Right forelimb (tissue), 1 donor: ENCODE data around the gene EZH1.
"Not testable (repeated sequence)": the region's sequence is repeated elsewhere in the genome, so short reads cannot be mapped to it uniquely, and the experiment has no call there.

ENCODE experiments used
- DNase-seq: peaks from one replicate; pipeline ENCODE4 v3.0.0-alpha.2; 2018

EZH1 gene

DNA sequence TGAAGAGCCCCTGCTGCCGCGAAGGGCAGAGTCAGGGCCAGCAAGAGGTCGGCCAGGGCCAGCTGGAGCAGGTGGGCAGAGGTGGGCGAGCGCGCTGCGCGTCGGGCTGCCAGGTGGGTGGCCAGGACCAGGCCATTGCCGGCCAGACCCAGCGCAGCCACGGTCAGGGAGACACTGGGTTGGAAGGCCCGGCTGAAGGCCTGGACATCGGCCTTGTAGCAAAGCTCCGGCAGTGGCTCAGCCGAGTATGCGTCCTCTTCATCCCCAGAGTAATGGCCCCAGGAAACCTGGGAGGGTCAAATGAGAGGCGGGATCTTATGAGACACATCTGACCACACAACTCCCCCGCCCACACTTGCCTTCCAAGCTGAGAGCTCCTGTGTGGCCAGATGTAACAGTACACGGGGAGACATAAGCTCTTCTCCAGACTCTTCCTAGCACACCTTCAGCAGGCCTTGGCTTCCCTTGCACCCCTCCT, 64.5 kb downstream of the EZH1 start:
- no peak for DNase-seq

DNA sequence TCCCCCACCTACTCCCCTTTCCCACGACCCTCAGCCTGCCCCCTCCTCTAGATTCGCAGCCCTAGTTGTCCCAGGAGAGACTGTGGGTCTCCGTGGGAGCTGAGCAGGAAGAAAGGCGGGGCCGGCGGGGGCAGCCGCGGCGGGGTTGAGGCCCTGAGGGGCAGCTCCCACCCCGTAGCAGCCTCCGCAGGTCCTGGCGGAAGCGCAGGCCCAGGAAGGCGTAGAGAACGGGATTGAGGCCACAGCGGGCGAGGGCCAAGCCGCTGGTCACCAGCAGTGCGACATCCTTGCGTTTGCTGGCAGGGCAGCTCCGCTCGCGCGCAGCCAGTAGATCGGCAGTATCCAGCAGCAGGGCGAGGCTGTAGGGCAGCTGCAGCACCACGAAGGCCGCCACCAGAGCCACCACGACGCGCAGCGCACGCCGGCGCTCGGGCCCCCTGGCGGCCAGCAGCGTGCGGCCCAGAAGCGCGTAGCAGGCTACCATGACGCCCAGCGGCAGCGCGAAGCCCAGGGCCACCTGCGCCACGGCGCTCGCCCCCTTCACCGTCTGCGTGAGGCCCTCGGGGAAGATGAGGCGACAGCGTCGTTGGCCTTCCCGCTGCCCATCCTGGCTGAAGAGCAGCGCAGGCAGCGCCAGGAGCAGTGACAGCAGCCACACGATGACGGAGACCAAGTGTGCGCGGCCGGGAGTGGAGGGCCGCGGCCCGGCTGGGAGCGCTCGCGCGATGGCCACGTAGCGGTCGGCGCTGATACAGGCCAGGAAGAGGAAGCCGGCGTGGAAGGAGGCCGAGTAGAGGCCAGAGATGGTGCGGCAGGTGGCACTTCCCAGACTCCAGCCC, 65.1 kb downstream of the EZH1 start:
- peak; percentile 88 for DNase-seq

DNA sequence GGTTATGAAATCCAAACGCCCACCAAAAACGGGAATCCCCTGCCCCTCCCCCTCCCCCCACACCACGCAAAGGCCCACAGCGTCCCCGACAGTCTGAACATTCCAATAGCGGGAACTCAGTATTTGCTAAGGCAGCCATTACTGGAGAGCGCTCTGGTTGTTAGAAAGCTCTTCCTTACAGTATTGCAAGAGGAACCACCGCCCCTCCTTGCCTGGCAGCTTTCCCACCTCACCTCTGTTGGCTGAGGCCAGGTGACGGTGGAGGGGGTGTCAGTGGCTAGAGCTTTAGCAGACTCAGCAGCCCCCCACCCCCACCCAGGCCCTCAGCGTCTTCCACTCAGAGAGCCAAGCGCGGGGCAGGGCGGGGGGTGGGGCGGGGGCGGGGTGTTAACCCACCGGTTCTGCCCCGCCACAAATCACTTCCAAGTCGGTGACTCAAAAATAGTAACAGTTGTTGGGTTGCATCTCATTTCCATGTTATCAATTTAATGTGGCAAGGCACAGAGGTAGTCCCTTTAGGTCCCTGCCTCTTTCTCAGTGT, 65.8 kb downstream of the EZH1 start:
- DNase-seq, result no peak

DNA sequence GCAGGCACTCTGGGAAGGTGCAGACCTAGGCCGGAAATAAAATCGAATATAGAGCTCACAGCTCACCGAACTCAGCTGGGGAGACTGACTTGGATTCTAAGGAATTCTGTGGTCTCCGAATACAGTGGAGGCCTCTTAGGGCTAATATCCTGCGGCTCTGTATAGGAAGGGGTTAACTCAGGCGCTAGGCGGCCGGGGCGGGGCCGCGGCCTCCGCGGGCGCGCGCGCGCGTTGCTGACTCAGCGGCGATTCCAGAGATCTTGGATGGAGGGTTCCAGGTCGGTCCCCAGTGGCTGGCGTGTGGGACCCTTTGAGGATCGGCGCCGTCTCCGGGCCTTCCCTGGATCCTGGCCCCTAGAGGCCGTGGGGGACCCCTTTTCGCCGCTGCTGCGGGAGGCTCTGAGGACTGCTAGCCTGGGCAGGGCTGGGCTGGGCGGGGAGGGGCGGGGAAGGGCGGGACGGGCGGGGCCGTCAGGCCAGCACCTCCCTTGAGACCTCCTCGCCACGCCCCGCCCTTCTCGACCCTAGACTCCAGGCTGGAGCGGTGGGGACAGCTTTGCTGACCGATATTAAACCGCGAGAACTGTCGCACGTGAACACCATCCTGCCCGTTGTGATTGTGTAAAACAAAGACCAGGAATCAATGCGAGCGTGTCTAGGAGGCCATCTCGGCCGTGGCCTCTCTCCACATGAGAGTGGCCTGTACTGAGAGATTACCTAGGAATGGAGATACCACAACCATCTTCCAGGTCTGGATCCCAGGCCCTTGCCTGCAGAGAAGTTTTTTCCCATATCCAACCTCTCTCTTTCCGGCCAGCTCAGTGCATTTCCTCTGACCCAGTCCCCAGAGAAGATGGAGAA, 66.7 kb downstream of the EZH1 start:
- DNase-seq, result peak; percentile 93

DNA sequence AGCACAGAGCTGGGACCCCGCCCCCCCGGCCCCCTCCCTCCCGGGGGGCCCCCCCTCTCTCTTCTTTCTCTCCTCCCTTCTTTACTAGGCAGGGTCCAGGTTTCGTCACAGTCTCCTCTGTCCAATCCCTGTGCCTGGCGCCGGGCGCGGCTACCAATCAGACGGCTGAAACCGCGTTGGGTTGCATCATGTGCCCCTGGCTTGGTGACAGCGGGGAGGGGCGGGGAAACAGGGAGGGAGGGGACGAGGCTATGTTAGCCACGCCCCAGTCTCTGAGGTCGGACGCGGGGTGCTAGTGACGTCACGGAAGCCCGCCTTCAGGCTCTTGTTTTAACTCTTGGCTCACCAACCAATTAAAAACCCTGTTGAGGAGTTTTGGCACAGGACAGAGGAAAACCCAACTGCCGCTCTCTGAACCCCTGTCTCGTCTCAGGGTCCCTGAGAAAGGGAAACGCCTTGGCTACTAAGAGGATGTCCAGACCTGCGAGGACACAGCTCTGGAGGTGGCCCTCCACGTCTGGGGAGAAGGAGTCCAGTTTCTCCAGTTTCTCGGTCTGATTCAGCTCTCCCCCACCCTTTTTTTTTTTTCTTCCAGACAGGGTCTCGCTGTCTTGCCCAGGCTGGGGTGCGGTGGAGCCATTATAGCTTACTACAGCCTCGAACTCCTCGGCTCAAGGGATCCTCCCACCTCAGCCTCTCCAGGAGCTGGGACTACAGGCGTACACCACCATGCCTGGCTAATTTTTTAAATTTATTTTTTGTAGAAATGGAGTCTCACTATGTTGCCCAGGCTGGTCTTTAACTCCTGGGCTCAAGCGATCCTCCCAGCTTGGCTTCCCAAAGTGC, 67.6 kb downstream of the EZH1 start:
- DNase-seq, result peak; percentile 100

GRCh38 chr17:42676424-42677011, 68.3 kb downstream of the EZH1 start, which contains the start of gene PLEKHH3:
Gene PLEKHH3, minus strand, starts transcription at chr17:42676994. Its CDS starts 431 bp downstream, at chr17:42676563.
- DNase-seq, result no peak

DNA sequence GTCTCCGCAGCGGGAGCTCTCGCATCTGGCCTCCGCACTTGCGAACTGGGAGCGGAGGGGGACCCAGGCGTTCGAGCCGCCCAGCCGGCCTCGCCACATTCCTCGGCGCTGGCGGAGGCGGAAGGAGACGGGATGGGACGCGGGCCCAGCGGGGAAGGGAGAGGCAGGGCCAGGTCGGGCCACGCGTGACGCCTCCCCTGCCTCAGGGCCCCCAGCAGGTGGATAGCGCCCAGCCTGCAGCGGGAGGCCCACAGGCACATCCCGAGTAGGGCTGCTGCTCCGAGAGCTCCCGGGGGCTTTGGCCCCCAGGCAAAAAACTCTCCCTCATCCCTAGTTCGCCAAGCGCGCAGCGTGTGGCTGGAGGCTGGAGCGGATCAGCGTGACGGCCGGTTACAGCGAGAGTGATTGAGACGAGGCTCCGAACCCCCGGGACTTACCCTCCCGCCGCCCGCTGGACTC, 68.8 kb downstream of the EZH1 start:
- peak; percentile 72 for DNase-seq

DNA sequence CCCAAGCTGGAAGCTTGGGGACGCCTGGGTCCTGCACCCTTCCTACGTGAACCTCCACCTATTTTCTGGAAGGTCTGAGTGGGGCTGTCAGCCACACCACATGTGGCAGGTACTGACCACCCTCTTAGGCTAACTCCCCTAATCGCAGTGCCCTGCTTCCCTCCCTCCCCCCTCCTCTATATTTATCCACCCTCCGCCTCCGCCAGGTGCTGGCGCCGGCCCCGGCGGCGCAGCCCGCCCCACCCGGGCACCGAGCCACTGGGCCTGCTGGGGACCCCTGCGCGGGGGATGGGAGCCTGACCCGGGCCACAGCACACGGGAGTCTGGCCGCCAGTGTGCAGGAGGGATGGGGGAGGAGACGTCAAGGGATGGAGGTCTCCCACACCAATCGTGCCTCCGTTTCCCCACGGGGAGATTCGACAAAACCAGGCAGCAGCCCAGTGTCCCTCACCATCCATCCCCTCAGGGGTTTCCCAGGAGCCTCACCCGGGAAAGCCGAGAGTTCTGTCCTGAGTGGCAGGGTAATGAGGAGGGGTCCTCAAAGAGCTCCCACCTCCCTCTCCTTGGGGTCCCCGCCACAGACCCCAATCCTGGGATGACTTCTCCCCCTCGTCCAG, 69.4 kb downstream of the EZH1 start:
- no peak for DNase-seq

DNA sequence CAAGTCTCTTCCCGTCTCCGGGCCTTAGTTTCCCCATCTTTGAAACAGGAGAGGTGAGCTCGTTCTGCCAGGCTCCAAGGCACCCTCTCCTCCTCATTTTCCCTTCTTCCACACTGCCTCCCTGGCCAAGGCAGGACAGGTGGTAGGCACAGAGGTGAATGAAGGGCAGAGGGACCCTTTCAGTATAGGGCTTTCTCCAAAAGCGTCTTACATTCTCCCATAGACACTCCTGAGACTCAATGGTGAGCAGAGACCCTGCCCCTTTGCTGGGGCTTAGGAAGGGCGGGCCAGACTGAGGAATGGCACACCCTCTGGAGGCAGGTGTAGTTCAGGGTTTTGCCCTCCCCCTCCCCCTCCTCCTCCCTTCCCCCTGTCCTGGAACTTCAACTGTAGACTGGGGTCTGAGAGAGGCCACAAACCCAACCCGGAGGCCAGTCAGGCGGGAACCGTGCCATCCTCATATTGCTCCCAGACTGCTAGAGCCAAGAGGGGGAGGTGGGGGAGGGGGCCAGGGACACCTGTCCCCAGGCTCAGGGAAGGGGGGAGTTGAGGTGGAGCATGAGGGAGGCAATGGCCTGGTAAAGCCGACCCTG, 70.0 kb downstream of the EZH1 start:
- no peak for DNase-seq

GRCh38 chr17:42673885-42674754, 70.7 kb downstream of the EZH1 start:
- peak; percentile 77 for DNase-seq

DNA sequence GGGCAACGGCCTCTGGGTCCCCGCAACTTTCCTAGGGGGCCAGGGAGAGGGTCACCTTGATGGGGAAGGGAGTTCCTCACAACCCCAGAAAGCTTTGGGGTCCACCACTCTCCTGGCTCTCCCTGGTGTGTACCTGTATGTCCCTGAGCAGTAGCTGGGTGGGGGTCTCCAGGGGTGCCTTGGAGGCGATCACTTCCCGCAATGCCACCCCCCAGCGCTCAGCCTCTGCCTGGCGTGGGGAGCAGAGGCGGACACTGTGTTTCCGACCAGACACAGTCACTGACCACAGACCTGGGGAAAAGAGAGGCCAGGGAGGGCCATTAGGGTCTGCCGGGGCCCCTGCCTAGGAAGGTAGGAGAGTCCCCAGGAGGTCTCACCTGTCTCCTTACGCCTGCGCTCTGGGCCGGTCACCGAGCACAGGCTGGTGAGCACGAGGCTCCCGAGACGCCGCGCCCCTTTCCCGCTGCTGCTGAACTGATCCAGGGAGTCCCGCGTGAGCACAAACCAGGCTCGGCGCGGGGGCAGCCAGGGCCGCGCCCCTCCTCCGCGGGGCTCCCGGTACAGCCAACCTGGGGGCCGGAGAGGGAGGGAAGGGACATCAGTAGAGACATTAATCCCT, 71.5 kb downstream of the EZH1 start:
- no peak for DNase-seq

DNA sequence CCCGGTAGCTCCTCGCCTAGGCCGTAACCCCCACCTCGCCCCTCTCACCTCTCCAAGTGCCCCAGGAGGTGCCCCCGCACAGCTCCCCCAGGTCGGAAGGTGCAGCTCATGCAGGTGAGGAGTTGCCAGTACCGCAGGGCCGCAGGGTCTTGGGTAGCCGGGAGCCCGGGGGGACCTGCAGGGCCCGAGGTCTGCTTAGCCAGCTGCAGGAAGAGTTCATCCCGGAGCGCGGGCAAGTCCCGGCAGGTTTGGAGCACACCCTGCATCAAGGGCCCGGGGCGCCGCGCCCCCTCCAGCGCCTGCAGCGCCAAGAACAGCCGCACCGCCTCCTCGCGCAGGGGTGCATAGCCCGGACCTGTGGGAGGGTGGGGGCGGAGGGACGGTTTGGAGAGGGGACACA, 72.8 kb downstream of the EZH1 start:
- no peak for DNase-seq

GRCh38 chr17:42670789-42671657, 73.8 kb downstream of the EZH1 start:
- DNase-seq, result no peak

- DNase-seq, result no peak
Observed at GRCh38 chr17:42669977-42670788, 74.7 kb downstream of the EZH1 start.

- no peak for DNase-seq
Observed at GRCh38 chr17:42669705-42669976, 75.2 kb downstream of the EZH1 start.

- no peak for DNase-seq
Observed at GRCh38 chr17:42667088-42667951, 77.5 kb downstream of the EZH1 start.

- DNase-seq, result not testable (repeated sequence)
Observed at GRCh38 chr17:42666126-42666525, 78.7 kb downstream of the EZH1 start.
